HepG2 (cell line): ENCODE data around the gene DOK7. TPM values are rescaled to one million over a fixed set of nuclear protein-coding genes. Genes with fewer than 3 reads are reported as not detected.

Experiments used
- ATAC-seq: fragments of 200-7000 bp; cut with Tn5 transposase; 3 replicates; pipeline ENCODE4 v1.9.1; 2020; ENCODE audit warnings: mild to moderate bottlenecking, moderate library complexity
- BruUV-seq: library from RNA; stranded (reverse); fragments of 400-500 nt; replicated peaks from 2 replicates; lab custom pipeline; 2021; lab: Mats Ljungman, UMichigan
- CTCF ChIA-PET: fragments of 300-600 bp; formaldehyde crosslinking; extraction: SDS; loops from one replicate; lab custom pipeline; 2021; ENCODE audit warnings: low total read pairs, inconsistent platforms, low intra/inter-chr PET ratio; lab: Yijun Ruan, JAX
- POLR2A ChIA-PET: fragments of 350-600 bp; sonication (Branson Sonifier 250); formaldehyde crosslinking; loops from one replicate; lab custom pipeline; 2020; ENCODE audit warnings: antibody characterized with exemption, inconsistent platforms; lab: Yijun Ruan, JAX
- DNase-seq: peaks from one replicate; pipeline ENCODE4 v3.0.0-alpha.2; 2015; ENCODE audit warnings: low spot score
- FAIRE-seq: peaks from 3 replicates; lab custom pipeline; 2011; peaks lifted over from hg19 to GRCh38; lab: Jason Lieb, UNC
- H2AFZ ChIP-seq: one replicate; pipeline ENCODE4 v1.6.1; 2011; ENCODE audit warnings: low read length, inconsistent platforms
- H3K27ac ChIP-seq: fragments of 300-600 bp; 3 replicates; pipeline ENCODE4 v1.8.0; 2011; ENCODE audit warnings: mixed run types, mild to moderate bottlenecking, mixed read lengths, low read length, inconsistent platforms; ENCODE audit not compliant: insufficient read depth; ENCODE audit errors: extremely low read length
- H3K27me3 ChIP-seq, 2 experiments: fragments of 200-600 bp in 1 of 2; 2 replicates in 1 of 2; 3 replicates in 1 of 2; pipeline versions ENCODE4 v1.6.0 to v1.8.0; 2011; ENCODE audit warnings: low read length in 2 of 2, mild to moderate bottlenecking in 2 of 2, moderate library complexity in 2 of 2, inconsistent platforms in 1 of 2; ENCODE audit not compliant: insufficient read depth in 2 of 2, control insufficient read depth in 1 of 2
- H3K36me3 ChIP-seq, 2 experiments: fragments of 200-600 bp in 1 of 2; replicated peaks in 1 of 2; 2 replicates in 1 of 2; 3 replicates in 1 of 2; pipeline versions ENCODE4 v1.5.1 to v1.8.0; 2011; ENCODE audit warnings: low read length in 2 of 2, inconsistent platforms in 1 of 2; ENCODE audit not compliant: insufficient read depth in 2 of 2, control insufficient read depth in 1 of 2
- H3K4me1 ChIP-seq: 2 replicates; pipeline ENCODE4 v1.5.1; 2012; ENCODE audit warnings: low read length, inconsistent platforms; ENCODE audit not compliant: insufficient read depth
- H3K4me2 ChIP-seq: 2 replicates; pipeline ENCODE4 v1.6.0; 2011; ENCODE audit warnings: low read depth, low read length, inconsistent platforms
- H3K4me3 ChIP-seq, 3 experiments: fragments of 200-600 bp in 1 of 3; sonication (generic), shearing (Covaris generic) in 1 of 3; replicated peaks in 1 of 3; 2 replicates each; pipeline ENCODE4 v1.5.1; 2011 to 2016; ENCODE audit warnings: low read length in 3 of 3, inconsistent platforms in 2 of 3, low read depth in 2 of 3, mild to moderate bottlenecking in 2 of 3, control low read depth in 1 of 3, mixed read lengths in 1 of 3; ENCODE audit not compliant: insufficient read depth in 1 of 3
- H3K79me2 ChIP-seq: one replicate; pipeline ENCODE4 v1.6.1; 2011; ENCODE audit warnings: low read length, inconsistent platforms; ENCODE audit not compliant: insufficient read depth
- H3K9ac ChIP-seq: 2 replicates; pipeline ENCODE4 v1.6.0; 2011; ENCODE audit warnings: mild to moderate bottlenecking, low read depth, low read length, inconsistent platforms; ENCODE audit not compliant: insufficient read depth
- H3K9me3 ChIP-seq: 2 replicates; pipeline ENCODE4 v1.5.1; 2012; ENCODE audit warnings: mild to moderate bottlenecking, low read length
- H4K20me1 ChIP-seq: 2 replicates; pipeline ENCODE4 v1.6.0; 2011; ENCODE audit warnings: inconsistent platforms, mild to moderate bottlenecking, low read length, moderate library complexity; ENCODE audit not compliant: insufficient read depth
- AHR ChIP-seq: IDR thresholded peaks from 2 replicates; pipeline ENCODE4 v1.6.1; 2018; ENCODE audit warnings: missing genetic modification reagents, missing compliant biosample characterization
- ARNT2 ChIP-seq: sonication (generic); formaldehyde crosslinking; IDR thresholded peaks from 2 replicates; pipeline ENCODE4 v1.8.0; 2022; ENCODE audit warnings: mild to moderate bottlenecking, low read depth, missing genetic modification reagents, moderate library complexity
- FOXM1 ChIP-seq: sonication (generic); formaldehyde crosslinking; IDR thresholded peaks from 2 replicates; pipeline ENCODE4 v1.5.0; 2020; ENCODE audit warnings: missing genetic modification reagents
- HNRNPLL ChIP-seq: fragments of 200-400 bp; formaldehyde crosslinking; IDR thresholded peaks from 2 replicates; pipeline ENCODE4 v1.6.1; 2017; ENCODE audit warnings: mild to moderate bottlenecking, low read depth, low read length; ENCODE audit not compliant: poor library complexity, severe bottlenecking
- KAT8 ChIP-seq: IDR thresholded peaks from 2 replicates; pipeline ENCODE4 v1.6.1; 2016; ENCODE audit warnings: missing genetic modification reagents, missing compliant biosample characterization
- NRL ChIP-seq: sonication (generic); formaldehyde crosslinking; IDR thresholded peaks from 2 replicates; pipeline ENCODE4 v1.5.0; 2020; ENCODE audit warnings: missing genetic modification reagents, mild to moderate bottlenecking, moderate library complexity, borderline replicate concordance
- PHF5A ChIP-seq: IDR thresholded peaks from one replicate; pipeline ENCODE4 v1.6.1; 2018; ENCODE audit warnings: low read depth, missing genetic modification reagents; ENCODE audit not compliant: unreplicated experiment
- PREB ChIP-seq: sonication (generic); formaldehyde crosslinking; IDR thresholded peaks from 2 replicates; pipeline ENCODE4 v1.4.0; 2020; ENCODE audit warnings: missing genetic modification reagents
- SNRNP70 ChIP-seq: fragments of 200-400 bp; formaldehyde crosslinking; IDR thresholded peaks from 2 replicates; pipeline ENCODE4 v1.6.1; 2017; ENCODE audit warnings: mild to moderate bottlenecking, low read depth, low read length, moderate library complexity
- SP1 ChIP-seq, 2 experiments: fragments of 450-650 bp in 1 of 2; sonication (generic) in 1 of 2; formaldehyde crosslinking in 1 of 2; IDR thresholded peaks; 2 replicates each; pipeline versions ENCODE4 v1.4.0 to v1.6.1; 2016 to 2020; ENCODE audit warnings: missing genetic modification reagents in 1 of 2
- SRSF9 ChIP-seq: fragments of 200-400 bp; formaldehyde crosslinking; IDR thresholded peaks from 2 replicates; pipeline ENCODE4 v1.6.1; 2018; ENCODE audit warnings: borderline replicate concordance, mild to moderate bottlenecking, low read depth, low read length; ENCODE audit not compliant: insufficient read depth, poor library complexity, severe bottlenecking
- TFDP1 ChIP-seq: IDR thresholded peaks from 2 replicates; pipeline ENCODE4 v1.6.1; 2016; ENCODE audit warnings: missing compliant biosample characterization, missing genetic modification reagents, borderline replicate concordance
- ZFP36L1 ChIP-seq: sonication (generic); formaldehyde crosslinking; IDR thresholded peaks from 2 replicates; pipeline ENCODE4 v1.8.0; 2022; ENCODE audit warnings: mild to moderate bottlenecking, missing genetic modification reagents, moderate library complexity
- ZFX ChIP-seq: sonication (generic); formaldehyde crosslinking; IDR thresholded peaks from 2 replicates; pipeline ENCODE4 v1.4.0; 2020; ENCODE audit warnings: mild to moderate bottlenecking, low read depth, missing genetic modification reagents, moderate library complexity
- ZNF414 ChIP-seq: sonication (generic); formaldehyde crosslinking; IDR thresholded peaks from 2 replicates; pipeline ENCODE4 v1.5.0; 2020; ENCODE audit warnings: missing genetic modification reagents
- ZNF484 ChIP-seq: sonication (generic); formaldehyde crosslinking; IDR thresholded peaks from 2 replicates; pipeline ENCODE4 v1.5.1; 2020; ENCODE audit warnings: mild to moderate bottlenecking, low read depth, missing genetic modification reagents, borderline replicate concordance
- ZNF501 ChIP-seq: sonication (generic); formaldehyde crosslinking; IDR thresholded peaks from 2 replicates; pipeline ENCODE4 v1.5.1; 2020; ENCODE audit warnings: mild to moderate bottlenecking, moderate library complexity, missing genetic modification reagents
- ZNF660 ChIP-seq: sonication (generic); formaldehyde crosslinking; IDR thresholded peaks from 2 replicates; pipeline ENCODE4 v1.5.1; 2020; ENCODE audit warnings: mild to moderate bottlenecking, low read depth, missing genetic modification reagents, borderline replicate concordance
- WGBS: methylation state at CpG from one replicate; pipeline ENCODE4 v1.1.6; 2017; ENCODE audit warnings: low lambda C conversion rate; 5-methylcytosine and 5-hydroxymethylcytosine counted together
- in situ Hi-C: cut with HindIII; loops from 2 replicates; pipeline ENCODE4 v1.10.0; 2017; ENCODE audit warnings: low pct_unique_long_range_greater_than_20kb; ENCODE audit not compliant: extremely low pct_ligation_motif_present
- intact Hi-C: fragments of 100-400 bp; cut with micrococcal nuclease; formaldehyde crosslinking; loops from one replicate; pipeline ENCODE4 v1.10.0; 2022; ENCODE audit not compliant: unreplicated experiment
- polyA plus RNA-seq, 8 experiments: library from polyadenylated mRNA; depleted of rRNA in 3 of 8; stranded (reverse) in 7 of 8; unstranded in 1 of 8; fragments of >200 nt; fragmentation: Illumina TruSeq in 4 of 8; extraction: Trizol in 4 of 8; gene quantifications; 2 replicates each; pipeline versions ENCODE4 v1.2.1 to v1.2.3, GENCODE V29; 2011 to 2016; ENCODE audit warnings: low read depth in 4 of 8, missing spikeins in 1 of 8, mixed read lengths in 1 of 8; ENCODE audit not compliant: insufficient read depth in 1 of 8
- total RNA-seq, 5 experiments: library from RNA; depleted of rRNA; stranded (reverse); fragments of >200 nt; fragmentation: Illumina TruSeq; extraction: Trizol; gene quantifications; 2 replicates each; pipeline ENCODE4 v1.2.3, GENCODE V29; 2016; ENCODE audit warnings: low read depth in 1 of 5

DOK7 gene
- total and polyA plus RNA-seq, 2 of the 13 experiments (the other 11 are each of a cell fraction or from before 2014, with no cell fraction given): 0.03 to 0.07 TPM

GRCh38 chr4:3525532-3526430, 62.7 kb downstream of the DOK7 start (continued):
- TF ChIP-seq SRSF9 (no peak), ZFX (no peak), SP1 (IDR thresholded peaks at IDR 0.05) (no peak), SP1 (CRISPR knock-in tag; IDR thresholded peaks at IDR 0.05) (no peak), ARNT2 (CRISPR knock-in tag) (no peak)

- H3K79me2 ChIP-seq: peaks cover 36% of the 10 kb centered on the region
- ATAC-seq (no peak), DNase-seq (no peak), FAIRE-seq (no peak)
- no peaks in the 10 kb centered on the region; a peak in 1 of 5 replicates for H3K27me3 ChIP-seq
- no peak overlapping the region for H3K27ac ChIP-seq
- peaks cover 35 to 50% of the 10 kb centered on the region in 2 experiments for H3K36me3 ChIP-seq
- no peak overlapping the region for H3K9ac ChIP-seq
- H3K4me1 ChIP-seq: peaks cover 22% of the 10 kb centered on the region
- in situ Hi-C loops: no loop called here
- POLR2A ChIA-PET: interaction anchor here (1.0 kb wide), 1 partner anchor 12 kb away, joined by 3 read pairs; no protein-coding TSS in a partner anchor
- CTCF ChIA-PET: no interaction called here
- intact Hi-C loops: no loop called here
- peaks cover 10% of the 10 kb centered on the region; the same call in 1 of the 2 replicates for H4K20me1 ChIP-seq
- 97% methylated on average over 19 of the region's 19 CpGs for WGBS
- H3K9me3 ChIP-seq: no peaks in the 10 kb centered on the region
- no peak overlapping the region for H3K4me2 ChIP-seq
- H2AFZ ChIP-seq: no peak overlapping the region
- BruUV-seq: no TSS peak
- no peak overlapping the region for H3K4me3 ChIP-seq
- TF ChIP-seq SNRNP70: no peak
- no peak for TF ChIP-seq PHF5A (CRISPR knock-in tag)
- TF ChIP-seq ZNF484 (CRISPR knock-in tag): no peak
- TF ChIP-seq FOXM1 (CRISPR knock-in tag): no peak
- TF ChIP-seq ZFP36L1 (CRISPR knock-in tag): no peak
- TF ChIP-seq KAT8 (CRISPR knock-in tag): no peak
- TF ChIP-seq PREB: no peak
- TF ChIP-seq ZNF414 (CRISPR knock-in tag): no peak
- TF ChIP-seq TFDP1: no peak
- no peak for TF ChIP-seq ZNF501 (CRISPR knock-in tag)
- TF ChIP-seq HNRNPLL: no peak
- TF ChIP-seq NRL: no peak
- TF ChIP-seq ZNF660: no peak
- TF ChIP-seq AHR (CRISPR knock-in tag): no peak
Measured at GRCh38 chr4:3526456-3526855, 63.4 kb downstream of the DOK7 start.
